B cell (primary cell): ENCODE results near the gene OR4K17. TPM values are rescaled to one million over a fixed set of nuclear protein-coding genes. Genes with fewer than 3 reads are reported as not detected.

ENCODE experiments used
- ATAC-seq: fragments of 200-7000 bp; cut with Tn5 transposase; one replicate; pipeline ENCODE4 v1.10.0; 2021; ENCODE audit warnings: low read depth, mild to moderate bottlenecking, moderate number of reproducible peaks, moderate library complexity
- CTCF ChIA-PET: fragments of 350-600 bp; sonication (Branson Sonifier 250); formaldehyde crosslinking; loops from one replicate; lab custom pipeline; 2021; ENCODE audit warnings: antibody characterized with exemption, inconsistent platforms; lab: Charles Lee
- POLR2A ChIA-PET: fragments of 350-600 bp; sonication (Branson Sonifier 250); formaldehyde crosslinking; loops from one replicate; lab custom pipeline; 2021; ENCODE audit warnings: antibody characterized with exemption; lab: Charles Lee
- DNase-seq: peaks from one replicate; pipeline ENCODE4 v3.0.0; 2013
- H2AFZ ChIP-seq: 2 replicates; pipeline ENCODE4 v1.6.1; 2012; ENCODE audit warnings: mild to moderate bottlenecking, low read depth, low read length; ENCODE audit not compliant: insufficient read depth, poor library complexity, severe bottlenecking
- H3K27ac ChIP-seq, 2 donors: 1 replicate in 1 of 2; 2 replicates in 1 of 2; pipeline ENCODE4 v1.5.1; 2012 to 2013; ENCODE audit warnings: low read length in 2 of 2, mild to moderate bottlenecking in 2 of 2, moderate library complexity in 1 of 2
- H3K27me3 ChIP-seq, 4 experiments: fragments of 200-600 bp in 1 of 4; sonication (generic) in 1 of 4; replicated peaks in 1 of 4; 1 replicate in 2 of 4; 2 replicates in 2 of 4; pipeline versions ENCODE4 v1.6.1 to v1.7.0; 2013 to 2016; ENCODE audit warnings: low read length in 3 of 4, mild to moderate bottlenecking in 2 of 4, mixed read lengths in 1 of 4, moderate library complexity in 1 of 4; ENCODE audit not compliant: insufficient read depth in 4 of 4, control insufficient read depth in 3 of 4; ENCODE audit errors: control extremely low read depth in 1 of 4
- H3K36me3 ChIP-seq, 2 experiments: replicated peaks in 1 of 2; 1 replicate in 1 of 2; 2 replicates in 1 of 2; pipeline versions ENCODE4 v1.6.1 to v1.7.1; 2013; ENCODE audit warnings: low read length in 1 of 2; ENCODE audit not compliant: insufficient read depth in 2 of 2, control insufficient read depth in 1 of 2; ENCODE audit errors: control extremely low read depth in 1 of 2, extremely low read depth in 1 of 2
- H3K4me1 ChIP-seq, 2 donors: fragments of 200-600 bp in 1 of 2; sonication (generic) in 1 of 2; 1 replicate in 1 of 2; 2 replicates in 1 of 2; pipeline versions ENCODE4 v1.5.1 to v1.6.1; 2013 to 2017; ENCODE audit warnings: low read length in 2 of 2; ENCODE audit not compliant: control insufficient read depth in 2 of 2, insufficient read depth in 2 of 2
- H3K4me2 ChIP-seq: replicated peaks from 2 replicates; pipeline ENCODE3; 2012; ENCODE audit warnings: mild to moderate bottlenecking, low read depth, low read length; ENCODE audit not compliant: poor library complexity, severe bottlenecking
- H3K4me3 ChIP-seq, 5 experiments: fragments of 200-600 bp in 1 of 5; sonication (generic) in 1 of 5; 1 replicate in 3 of 5; 2 replicates in 2 of 5; pipeline versions ENCODE4 v1.5.1 to v1.7.0; 2011 to 2016; ENCODE audit warnings: low read length in 4 of 5, mild to moderate bottlenecking in 4 of 5, low read depth in 2 of 5, control low read depth in 1 of 5, moderate library complexity in 1 of 5; ENCODE audit not compliant: insufficient read depth in 1 of 5; ENCODE audit errors: control extremely low read depth in 1 of 5, extremely low read depth in 1 of 5
- H3K79me2 ChIP-seq: fragments of 200-600 bp; sonication (generic); one replicate; pipeline ENCODE4 v1.6.0; 2016; ENCODE audit warnings: low read length; ENCODE audit not compliant: control insufficient read depth, insufficient read depth
- H3K9ac ChIP-seq: fragments of 200-600 bp; sonication (generic); 2 replicates; pipeline ENCODE4 v1.6.1; 2017; ENCODE audit warnings: mild to moderate bottlenecking, low read length, moderate library complexity
- H3K9me3 ChIP-seq, 3 donors: one replicate each; pipeline versions ENCODE4 v1.6.1 to v1.7.1; 2013; ENCODE audit warnings: low read length in 2 of 3; ENCODE audit not compliant: control insufficient read depth in 2 of 3, insufficient read depth in 1 of 3; ENCODE audit errors: control extremely low read depth in 1 of 3
- H4K20me1 ChIP-seq: 2 replicates; pipeline ENCODE4 v1.6.0; 2012; ENCODE audit warnings: mild to moderate bottlenecking, low read length; ENCODE audit not compliant: insufficient read depth, control insufficient read depth, poor library complexity, severe bottlenecking
- H3K27ac Mint-ChIP-seq: one replicate; pipeline ENCODE4 v1.8.0; 2021; ENCODE audit warnings: mixed read lengths
- H3K27me3 Mint-ChIP-seq: one replicate; pipeline ENCODE4 v1.8.0; 2021; ENCODE audit warnings: mixed read lengths
- H3K4me1 Mint-ChIP-seq: one replicate; pipeline ENCODE4 v1.8.0; 2021; ENCODE audit warnings: mixed read lengths
- H3K4me3 Mint-ChIP-seq: one replicate; pipeline ENCODE4 v1.8.0; 2021; ENCODE audit warnings: mixed read lengths
- H3K9me3 Mint-ChIP-seq: one replicate; pipeline ENCODE4 v1.8.0; 2022; ENCODE audit warnings: mixed read lengths; ENCODE audit not compliant: insufficient read depth
- CTCF ChIP-seq: fragments of 200-600 bp; IDR thresholded peaks from one replicate; pipeline ENCODE4 v1.8.0; 2022; ENCODE audit warnings: antibody characterized with exemption, mild to moderate bottlenecking
- EZH2 ChIP-seq: IDR thresholded peaks from 2 replicates; pipeline ENCODE4 v1.6.1; 2012; ENCODE audit warnings: borderline replicate concordance, low read depth, mild to moderate bottlenecking, moderate library complexity, low read length; ENCODE audit not compliant: insufficient read depth, poor library complexity, severe bottlenecking
- WGBS: methylation state at CpG from one replicate; pipeline ENCODE4 v1.1.5; 2013; ENCODE audit warnings: missing lambda C conversion rate; ENCODE audit not compliant: insufficient coverage; 5-methylcytosine and 5-hydroxymethylcytosine counted together
- intact Hi-C: fragments of 100-400 bp; cut with micrococcal nuclease; formaldehyde crosslinking; loops from one replicate; pipeline ENCODE4 v1.10.0; 2022
- polyA plus RNA-seq: library from polyadenylated mRNA; depleted of rRNA; stranded (reverse); fragments of >200 nt; gene quantifications from 2 replicates; pipeline ENCODE4 v1.2.3, GENCODE V29; 2012
- total RNA-seq, 2 donors: library from RNA; stranded (reverse); fragments of 120-200 nt in 1 of 2; gene quantifications; 1 replicate in 1 of 2; 2 replicates in 1 of 2; pipeline versions ENCODE4 v1.2.3 to v1.2.4, GENCODE V29; 2013 to 2022

Gene OR4K17
- total and polyA plus RNA-seq, 2 donors (not counting 1 experiment from before 2014, with no cell fraction given), result not detected

- H3K9me3 Mint-ChIP-seq, result no peaks in the 10 kb centered on the region
- DNase-seq (no peak), ATAC-seq (no peak)
- Histone ChIP-seq H3K4me2 (no peak overlapping the region), H3K27me3 (no peaks in the 10 kb centered on the region), H3K4me1 (no peaks in the 10 kb centered on the region), H3K4me3 (no peak overlapping the region), H4K20me1 (no peaks in the 10 kb centered on the region), H3K36me3 (no peaks in the 10 kb centered on the region), H3K9me3 (no peaks in the 10 kb centered on the region), H3K9ac (no peak overlapping the region), H2AFZ (no peak overlapping the region), H3K79me2 (no peaks in the 10 kb centered on the region), H3K27ac (no peak overlapping the region)
- 92% methylated on average over 2 of the region's 3 CpGs for WGBS
- H3K27me3 Mint-ChIP-seq, result no peaks in the 10 kb centered on the region
- H3K4me1 Mint-ChIP-seq, result no peaks in the 10 kb centered on the region
- POLR2A ChIA-PET, result no interaction called here
- no peak overlapping the region for H3K27ac Mint-ChIP-seq
- TF ChIP-seq EZH2 (no peak), CTCF (no peak)
- no peak overlapping the region for H3K4me3 Mint-ChIP-seq
- CTCF ChIA-PET, result no interaction called here
- intact Hi-C loops, result no loop called here
Measured at GRCh38 chr14:20112321-20112720, 1.8 kb downstream of the OR4K17 start.

- H3K9me3 Mint-ChIP-seq, result peaks cover 6% of the 10 kb centered on the region
- no peaks in the 10 kb centered on the region for H4K20me1 ChIP-seq
- H3K4me3 Mint-ChIP-seq, result no peak overlapping the region
- CTCF ChIA-PET, result no interaction called here
- peaks cover 4% of the 10 kb centered on the region for H3K27me3 Mint-ChIP-seq
- H3K36me3 ChIP-seq, result no peaks in the 10 kb centered on the region
- TF ChIP-seq EZH2 (no peak), CTCF (no peak)
- H3K4me1 ChIP-seq, result no peaks in the 10 kb centered on the region
- POLR2A ChIA-PET, result no interaction called here
- WGBS, result no CpG with 5 or more reads among the region's 1 CpG
- H3K4me3 ChIP-seq, result no peak overlapping the region
- no peaks in the 10 kb centered on the region for H3K27me3 ChIP-seq
- no peak overlapping the region for H2AFZ ChIP-seq
- peaks cover 0 to 4% (median 3%) of the 10 kb centered on the region in 3 donors for H3K9me3 ChIP-seq
- H3K27ac Mint-ChIP-seq, result no peak overlapping the region
- intact Hi-C loops, result no loop called here
- H3K9ac ChIP-seq, result no peak overlapping the region
- H3K4me1 Mint-ChIP-seq, result no peaks in the 10 kb centered on the region
- H3K27ac ChIP-seq, result no peak overlapping the region
- H3K79me2 ChIP-seq, result no peaks in the 10 kb centered on the region
- H3K4me2 ChIP-seq, result no peak overlapping the region
- ATAC-seq (no peak), DNase-seq (no peak)
Measured at GRCh38 chr14:20116748-20117147, 6.2 kb downstream of the OR4K17 start.
